SK-N-MC (cell line): ENCODE results near the gene RPL26.
A peak's percentile ranks its signal among the peaks of the same experiment; 100 is the strongest.

Experiments
- DNase-seq: peaks from one replicate; pipeline ENCODE4 v3.0.0-alpha.2; 2011; ENCODE audit warnings: low read depth, low spot score
- H3K27ac ChIP-seq: fragments of 200-600 bp; sonication (generic); 2 replicates; pipeline ENCODE4 v1.5.1; 2016; ENCODE audit warnings: mixed run types
- H3K36me3 ChIP-seq: fragments of 200-600 bp; sonication (generic); 2 replicates; pipeline ENCODE4 v1.6.1; 2017; ENCODE audit warnings: antibody characterized with exemption, low read length, mixed read lengths; ENCODE audit not compliant: insufficient read depth
- H3K4me3 ChIP-seq: fragments of 200-600 bp; sonication (generic); 2 replicates; pipeline ENCODE4 v1.5.1; 2016
- H3K9ac ChIP-seq: fragments of 200-600 bp; sonication (generic); 2 replicates; pipeline ENCODE4 v1.8.0; 2017; ENCODE audit warnings: mixed run types, mixed read lengths; ENCODE audit not compliant: insufficient read length
- H3K9me3 ChIP-seq: fragments of 200-600 bp; sonication (generic); 2 replicates; pipeline ENCODE4 v1.6.1; 2017; ENCODE audit warnings: low read depth, mild to moderate bottlenecking, antibody characterized with exemption, low read length, moderate library complexity, mixed read lengths
- EZH2 ChIP-seq: fragments of 200-600 bp; sonication (generic); IDR thresholded peaks from one replicate; pipeline ENCODE4 v1.6.1; 2017; ENCODE audit warnings: antibody characterized with exemption
- FOXP2 ChIP-seq: optimal IDR thresholded peaks from 2 replicates; pipeline ENCODE3; 2011; ENCODE audit warnings: mild to moderate bottlenecking, moderate library complexity; ENCODE audit not compliant: insufficient read depth; ENCODE audit errors: extremely low read length, control extremely low read depth
- POLR2AphosphoS5 ChIP-seq: IDR thresholded peaks from 2 replicates; pipeline ENCODE4 v1.6.1; 2012; ENCODE audit warnings: mild to moderate bottlenecking, low read depth, low read length, borderline replicate concordance

RPL26 gene

DNA sequence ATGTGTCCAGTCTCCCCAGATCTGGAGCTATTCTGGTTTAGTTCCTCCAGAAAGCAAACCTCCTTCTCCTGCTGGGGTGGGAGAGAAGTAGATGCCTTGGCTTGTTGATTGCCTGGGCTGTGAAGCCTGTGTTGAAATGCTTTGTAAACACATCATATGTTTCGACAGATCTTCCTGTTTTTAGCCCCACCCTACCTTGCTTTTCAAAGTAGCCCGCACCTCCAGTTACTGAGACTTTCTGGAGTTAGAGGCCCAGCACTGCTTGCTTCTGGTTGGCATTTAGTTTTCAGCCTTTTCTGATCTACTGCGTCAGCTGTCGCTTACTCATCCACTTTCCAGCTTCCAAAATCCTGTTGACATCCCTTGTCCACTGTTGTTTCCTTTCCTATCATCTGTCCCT lies 34.8 kb upstream of the RPL26 start:
- Histone ChIP-seq H3K9ac (no peak overlapping the region), H3K27ac (no peak overlapping the region), H3K4me3 (no peak overlapping the region), H3K36me3 (no peaks in the 10 kb centered on the region), H3K9me3 (no peaks in the 10 kb centered on the region)
- TF ChIP-seq POLR2AphosphoS5: no peak
- TF ChIP-seq EZH2: no peak
- no peak for TF ChIP-seq FOXP2
- DNase-seq: no peak

DNA sequence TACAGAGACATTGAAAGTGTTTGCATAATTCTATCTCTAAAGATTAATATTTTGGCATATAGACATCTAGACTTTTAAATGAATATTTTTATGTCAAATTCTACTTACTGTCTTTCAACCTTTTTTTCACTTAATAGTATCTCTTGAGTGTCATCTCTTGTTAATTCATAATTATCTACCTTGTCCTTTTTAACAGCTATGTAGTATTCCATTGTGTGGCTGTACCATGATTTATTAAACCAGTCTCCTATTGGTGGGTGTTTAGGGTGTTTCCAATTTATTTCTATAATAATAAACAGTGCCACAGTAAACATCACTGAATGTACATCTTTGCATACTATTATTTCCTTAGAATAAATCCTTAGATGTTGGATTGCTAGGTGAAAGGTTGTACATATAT lies 30.9 kb upstream of the RPL26 start:
- H3K27ac ChIP-seq: no peak overlapping the region

DNA sequence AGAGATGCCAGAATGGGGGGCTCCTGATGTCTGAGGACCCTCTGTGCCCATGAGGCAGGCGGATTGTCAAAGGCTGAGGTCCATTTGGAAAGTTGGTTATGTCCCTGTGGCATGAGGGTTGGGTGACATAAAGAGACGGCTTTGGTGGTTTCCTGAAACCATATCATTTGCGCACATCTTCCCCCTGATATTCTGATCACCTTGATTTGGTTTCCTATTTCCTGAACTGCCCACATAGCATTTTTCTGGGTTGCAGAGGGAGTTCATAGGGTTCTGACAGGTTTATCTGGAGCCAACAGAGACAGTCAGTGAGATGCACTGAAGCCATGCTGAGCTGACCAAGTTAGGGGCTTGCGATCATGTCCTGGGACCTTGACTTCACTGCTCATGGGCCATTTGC lies 30.3 kb upstream of the RPL26 start:
- DNase-seq: no peak
- no peak overlapping the region for H3K9ac ChIP-seq
- no peaks in the 10 kb centered on the region for H3K36me3 ChIP-seq
- no peak overlapping the region for H3K27ac ChIP-seq
- TF ChIP-seq POLR2AphosphoS5 (no peak), FOXP2 (no peak), EZH2 (no peak)
- H3K4me3 ChIP-seq: no peak overlapping the region
- H3K9me3 ChIP-seq: no peaks in the 10 kb centered on the region

More for the DNA sequence above, 30.9 kb upstream of the RPL26 start:
- Histone ChIP-seq H3K4me3 (no peak overlapping the region), H3K9me3 (no peaks in the 10 kb centered on the region), H3K36me3 (no peaks in the 10 kb centered on the region), H3K9ac (no peak overlapping the region)
- TF ChIP-seq POLR2AphosphoS5 (no peak), EZH2 (no peak), FOXP2 (no peak)
- DNase-seq: no peak

DNA sequence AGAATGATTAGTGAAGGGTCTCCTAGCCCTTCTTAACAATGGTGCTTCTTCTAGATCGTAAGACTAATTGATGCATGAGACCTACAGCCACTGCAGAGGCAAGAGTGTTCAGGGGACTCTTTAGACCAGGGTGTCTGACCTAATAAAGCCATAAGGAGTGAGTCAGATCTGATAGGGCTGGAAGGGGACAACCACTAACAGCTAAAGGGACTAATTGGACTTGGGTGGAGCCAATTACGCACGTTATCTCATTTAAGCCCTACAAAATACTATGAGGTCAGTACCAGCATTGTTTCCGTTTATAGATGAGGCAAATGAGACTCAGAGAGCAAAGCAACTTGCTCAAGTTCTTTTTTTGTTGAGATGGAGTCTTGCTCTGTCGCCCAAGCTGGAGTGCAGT lies 29.1 kb upstream of the RPL26 start:
- Histone ChIP-seq H3K27ac (no peak overlapping the region), H3K36me3 (no peaks in the 10 kb centered on the region), H3K9me3 (no peaks in the 10 kb centered on the region), H3K9ac (no peak overlapping the region), H3K4me3 (no peak overlapping the region)
- no peak for DNase-seq
- TF ChIP-seq FOXP2: no peak
- TF ChIP-seq EZH2: no peak

DNA sequence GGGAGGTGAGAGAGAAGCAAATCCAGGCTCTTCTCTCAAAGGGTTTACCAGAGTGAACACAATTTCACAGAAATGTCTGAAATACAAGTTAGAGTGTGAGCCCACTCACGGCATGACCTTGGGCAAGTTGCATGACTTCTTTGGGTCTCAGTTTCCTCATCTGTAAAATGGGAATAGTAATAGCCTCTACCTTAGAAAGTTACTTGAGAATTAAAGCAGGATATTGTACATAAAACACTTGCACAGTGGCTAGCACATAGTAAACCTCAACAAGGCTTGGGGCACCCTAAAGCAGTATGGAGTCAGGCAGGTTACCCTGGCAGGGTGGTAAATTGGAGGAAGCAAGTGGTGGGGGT lies 27.9 kb upstream of the RPL26 start:
- no peak overlapping the region for H3K27ac ChIP-seq
- H3K9me3 ChIP-seq: no peaks in the 10 kb centered on the region
- H3K36me3 ChIP-seq: no peaks in the 10 kb centered on the region
- no peak overlapping the region for H3K4me3 ChIP-seq
- no peak overlapping the region for H3K9ac ChIP-seq
- TF ChIP-seq FOXP2: no peak
- TF ChIP-seq POLR2AphosphoS5: no peak
- no peak for TF ChIP-seq EZH2
- no peak for DNase-seq

DNA sequence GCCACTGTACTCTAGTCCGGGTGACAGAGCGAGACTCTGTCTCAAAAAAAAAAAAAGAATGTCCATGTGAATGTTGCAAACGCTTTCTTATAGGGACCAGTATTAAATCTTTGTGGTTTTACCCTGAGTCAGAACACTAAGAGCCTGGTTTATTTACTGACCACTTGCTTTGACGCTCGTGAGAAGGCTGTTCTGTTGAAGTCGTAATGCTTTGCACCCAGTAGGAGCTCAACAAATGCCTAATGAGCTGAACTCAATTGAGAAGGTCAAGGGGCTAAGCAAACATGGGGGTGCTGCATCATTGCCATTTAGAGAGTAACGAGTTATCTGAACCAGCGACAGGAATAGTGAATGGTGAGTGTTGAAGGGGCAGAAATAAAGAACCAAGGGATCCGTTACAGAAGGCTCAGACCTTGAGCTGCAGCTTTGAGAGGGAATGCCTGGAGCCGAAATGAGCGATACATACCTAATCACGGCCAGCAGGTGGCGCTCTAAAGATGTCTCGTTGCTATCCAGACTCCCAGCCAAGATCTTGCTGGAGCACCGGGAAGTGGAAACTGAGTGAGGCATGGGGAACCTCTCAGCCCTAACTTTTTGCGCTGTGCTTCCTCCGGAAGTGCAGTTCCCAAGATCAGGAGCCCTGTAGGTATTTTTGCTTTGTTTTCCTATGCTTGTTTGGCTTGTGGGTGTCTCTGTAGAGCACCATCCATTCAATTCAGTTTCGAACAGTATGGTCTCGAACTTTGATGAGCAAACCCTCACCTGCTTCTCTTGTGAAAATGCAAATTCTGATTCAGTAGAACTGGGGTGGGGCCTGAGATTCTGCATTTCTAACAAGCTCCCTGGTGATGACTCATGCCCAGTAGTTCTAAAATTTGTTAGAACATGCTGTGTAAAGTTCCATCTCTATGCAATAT lies 27.2 kb upstream of the RPL26 start:
- Histone ChIP-seq H3K27ac (no peak overlapping the region), H3K4me3 (no peak overlapping the region), H3K9ac (no peak overlapping the region), H3K9me3 (no peaks in the 10 kb centered on the region), H3K36me3 (no peaks in the 10 kb centered on the region)
- TF ChIP-seq FOXP2 (no peak), EZH2 (no peak), POLR2AphosphoS5 (no peak)
- peak; percentile 48 for DNase-seq

DNA sequence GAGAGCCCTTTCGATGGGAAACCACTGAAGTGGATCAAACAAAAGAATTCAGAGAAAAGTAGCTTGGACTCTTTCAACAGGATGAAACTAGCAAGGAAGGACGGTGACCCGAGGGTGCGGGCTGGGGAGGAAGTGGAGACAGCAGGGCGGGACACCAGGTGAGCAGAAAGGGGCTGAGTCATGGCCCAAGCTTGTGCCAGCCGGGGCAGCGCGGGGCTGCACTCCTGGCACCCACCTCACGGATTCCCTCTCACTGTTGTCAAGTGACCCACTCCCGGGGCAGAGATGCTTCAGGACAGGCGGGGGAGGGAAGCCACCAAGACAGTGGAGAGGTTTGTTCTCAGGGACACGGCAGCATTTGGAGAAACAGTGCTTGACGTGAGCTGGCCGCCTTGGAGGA lies 25.4 kb upstream of the RPL26 start:
- DNase-seq: no peak
- Histone ChIP-seq H3K4me3 (no peak overlapping the region), H3K9me3 (no peaks in the 10 kb centered on the region), H3K9ac (no peak overlapping the region), H3K27ac (no peak overlapping the region), H3K36me3 (no peaks in the 10 kb centered on the region)
- TF ChIP-seq FOXP2: no peak
- no peak for TF ChIP-seq EZH2
- TF ChIP-seq POLR2AphosphoS5: no peak

DNA sequence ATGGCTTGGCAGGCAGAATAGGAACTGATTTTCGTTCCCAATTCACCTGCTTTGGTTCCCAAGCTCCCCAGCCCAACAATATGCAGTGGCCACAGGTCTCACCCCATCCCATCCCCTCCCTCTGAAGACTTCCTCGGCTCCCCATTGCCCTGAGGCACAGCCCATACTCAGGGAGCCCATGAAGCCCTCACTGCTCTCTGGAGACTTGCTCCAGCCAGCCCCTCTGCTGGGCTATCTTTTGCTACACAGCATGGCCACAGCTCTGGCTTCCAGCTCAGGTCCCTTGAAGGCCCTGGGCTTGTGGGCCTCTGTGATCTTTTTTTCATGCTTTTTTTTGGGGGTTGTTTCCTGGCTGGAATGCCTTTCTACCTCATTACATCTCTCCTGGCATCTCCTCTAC lies 23.2 kb upstream of the RPL26 start:
- no peak for DNase-seq
- Histone ChIP-seq H3K9ac (no peak overlapping the region), H3K4me3 (no peak overlapping the region), H3K27ac (no peak overlapping the region), H3K36me3 (no peaks in the 10 kb centered on the region), H3K9me3 (no peaks in the 10 kb centered on the region)
- no peak for TF ChIP-seq EZH2
- no peak for TF ChIP-seq POLR2AphosphoS5
- TF ChIP-seq FOXP2: no peak
